Mucosa of stomach (tissue), 1 donor: ENCODE measurements around the gene FAM53C.

Experiments
- H3K27me3 ChIP-seq: one replicate; pipeline ENCODE4 v1.7.0; 2013; ENCODE audit warnings: mild to moderate bottlenecking, low read length; ENCODE audit not compliant: control insufficient read depth, insufficient read depth
- H3K36me3 ChIP-seq: one replicate; pipeline ENCODE4 v1.7.0; 2013; ENCODE audit warnings: low read length; ENCODE audit not compliant: control insufficient read depth, insufficient read depth
- H3K4me1 ChIP-seq: one replicate; pipeline ENCODE4 v1.7.0; 2013; ENCODE audit warnings: mild to moderate bottlenecking, low read length; ENCODE audit not compliant: control insufficient read depth, insufficient read depth
- H3K4me3 ChIP-seq: one replicate; pipeline ENCODE4 v1.7.0; 2013; ENCODE audit warnings: low read length
- H3K9ac ChIP-seq: one replicate; pipeline ENCODE4 v1.7.0; 2013; ENCODE audit warnings: mild to moderate bottlenecking, low read length, moderate library complexity
- H3K9me3 ChIP-seq: one replicate; pipeline ENCODE4 v1.7.0; 2013; ENCODE audit warnings: mild to moderate bottlenecking, low read length, moderate library complexity; ENCODE audit not compliant: control insufficient read depth
- donor health status: Pancreatic carcinoma.

The FAM53C gene

DNA sequence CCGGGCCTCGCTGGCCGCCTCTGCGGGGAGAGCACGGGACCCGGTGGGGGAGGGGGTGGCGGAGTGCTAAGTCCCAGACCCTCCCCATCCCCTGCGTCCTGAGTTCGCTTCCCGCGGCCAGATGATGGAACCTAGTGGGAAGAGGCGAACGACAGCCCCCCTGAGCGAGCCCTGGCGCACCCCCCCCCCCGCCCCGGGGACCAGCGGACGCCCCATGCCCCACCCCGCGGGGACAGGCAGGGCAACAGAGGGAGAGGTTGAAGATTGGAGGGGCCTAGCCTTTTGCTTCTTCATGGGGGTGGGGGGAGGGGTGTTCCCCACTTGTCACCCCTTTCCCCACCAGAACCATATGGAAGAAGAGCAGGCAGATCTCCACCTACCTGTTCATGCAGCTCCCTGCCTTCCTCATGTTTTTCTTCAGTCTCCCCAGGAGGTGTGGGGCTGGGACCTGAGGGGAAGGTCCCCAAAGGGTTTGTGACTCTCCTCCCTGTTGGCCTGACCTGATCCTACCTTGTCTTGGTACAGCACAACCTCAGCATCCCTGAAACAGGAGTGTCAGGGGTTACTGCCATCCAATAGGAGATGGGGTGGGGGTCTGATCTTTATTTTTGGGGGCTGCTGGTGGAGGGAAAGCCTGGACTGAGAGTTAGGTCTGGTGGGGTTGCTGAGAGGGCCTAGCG lies 485 bp downstream of the FAM53C start:
- peaks cover 10% of the 10 kb centered on the region for H3K4me1 ChIP-seq
- no peaks in the 10 kb centered on the region for H3K27me3 ChIP-seq
- H3K4me3 ChIP-seq, result peak overlapping the region; percentile 79
- H3K9ac ChIP-seq, result peak overlapping the region; percentile 91
- H3K9me3 ChIP-seq, result no peaks in the 10 kb centered on the region
- no peaks in the 10 kb centered on the region for H3K36me3 ChIP-seq

DNA sequence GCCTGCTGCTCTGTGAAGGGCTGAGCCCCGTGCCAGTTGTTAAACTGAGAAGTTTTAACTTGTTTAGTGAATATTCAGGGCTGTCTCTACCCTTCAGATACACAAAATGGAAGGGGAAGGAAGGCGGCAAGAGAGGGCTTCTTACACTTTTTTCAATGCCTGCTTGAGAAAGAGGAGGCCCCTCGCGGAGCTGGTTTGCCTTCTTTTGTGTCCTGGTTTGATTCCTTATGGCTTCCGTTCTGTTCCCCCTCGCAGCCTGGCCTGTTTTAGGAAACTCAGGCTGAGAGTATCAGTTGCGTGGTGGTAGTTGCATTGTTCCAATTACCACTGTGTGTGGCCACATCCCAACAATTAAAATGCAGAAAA lies 1.0 kb downstream of the FAM53C start:
- no peaks in the 10 kb centered on the region for H3K9me3 ChIP-seq
- H3K4me3 ChIP-seq, result peak overlapping the region; percentile 79
- H3K9ac ChIP-seq, result peak overlapping the region; percentile 91
- peaks cover 10% of the 10 kb centered on the region for H3K4me1 ChIP-seq
- H3K36me3 ChIP-seq, result no peaks in the 10 kb centered on the region
- H3K27me3 ChIP-seq, result no peaks in the 10 kb centered on the region

DNA sequence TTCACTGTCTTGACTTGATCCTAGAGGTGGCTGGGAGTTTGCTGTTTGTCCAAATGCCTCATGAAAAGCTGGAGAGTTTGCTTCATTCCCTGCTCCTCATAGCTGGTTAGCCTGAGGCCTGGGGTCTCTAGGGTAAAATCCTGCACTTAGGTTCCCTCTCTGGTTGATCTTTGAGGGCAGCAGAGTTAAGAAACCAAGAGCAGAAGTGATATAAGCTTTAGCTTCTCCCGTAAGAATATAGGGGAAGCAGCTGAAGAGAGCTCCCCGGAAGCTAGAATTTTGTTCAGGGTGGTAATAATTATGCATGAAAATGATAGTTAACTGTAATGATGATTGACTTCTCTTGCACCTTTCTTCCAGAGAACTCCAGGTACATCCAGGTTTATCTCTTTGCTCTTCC lies 1.4 kb downstream of the FAM53C start:
- Histone ChIP-seq H3K36me3 (no peaks in the 10 kb centered on the region), H3K4me1 (peaks cover 10% of the 10 kb centered on the region), H3K27me3 (no peaks in the 10 kb centered on the region), H3K9ac (peak overlapping the region; percentile 91), H3K9me3 (no peaks in the 10 kb centered on the region), H3K4me3 (no peak overlapping the region)

DNA sequence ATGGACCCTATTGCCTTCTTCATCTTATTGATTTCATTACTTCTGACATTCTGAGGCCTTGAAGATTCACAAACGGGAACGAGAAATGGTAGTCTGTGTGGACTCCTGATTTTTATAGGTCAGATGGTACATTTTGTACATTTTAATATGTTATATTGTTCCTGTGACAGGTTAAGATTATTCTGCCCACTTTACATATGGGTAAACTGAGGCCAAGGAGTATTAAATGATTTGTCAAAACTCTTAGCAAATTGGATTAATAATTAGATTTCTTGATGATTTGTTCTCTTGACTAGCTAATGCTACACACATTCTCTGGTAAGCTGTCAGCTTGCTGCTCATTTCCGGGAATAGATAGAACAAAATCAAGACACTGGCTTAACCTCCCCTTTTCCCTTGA lies 1.9 kb downstream of the FAM53C start:
- no peak overlapping the region for H3K9ac ChIP-seq
- H3K27me3 ChIP-seq, result no peaks in the 10 kb centered on the region
- no peaks in the 10 kb centered on the region for H3K36me3 ChIP-seq
- H3K4me1 ChIP-seq, result peaks cover 10% of the 10 kb centered on the region
- H3K9me3 ChIP-seq, result no peaks in the 10 kb centered on the region
- H3K4me3 ChIP-seq, result no peak overlapping the region

DNA sequence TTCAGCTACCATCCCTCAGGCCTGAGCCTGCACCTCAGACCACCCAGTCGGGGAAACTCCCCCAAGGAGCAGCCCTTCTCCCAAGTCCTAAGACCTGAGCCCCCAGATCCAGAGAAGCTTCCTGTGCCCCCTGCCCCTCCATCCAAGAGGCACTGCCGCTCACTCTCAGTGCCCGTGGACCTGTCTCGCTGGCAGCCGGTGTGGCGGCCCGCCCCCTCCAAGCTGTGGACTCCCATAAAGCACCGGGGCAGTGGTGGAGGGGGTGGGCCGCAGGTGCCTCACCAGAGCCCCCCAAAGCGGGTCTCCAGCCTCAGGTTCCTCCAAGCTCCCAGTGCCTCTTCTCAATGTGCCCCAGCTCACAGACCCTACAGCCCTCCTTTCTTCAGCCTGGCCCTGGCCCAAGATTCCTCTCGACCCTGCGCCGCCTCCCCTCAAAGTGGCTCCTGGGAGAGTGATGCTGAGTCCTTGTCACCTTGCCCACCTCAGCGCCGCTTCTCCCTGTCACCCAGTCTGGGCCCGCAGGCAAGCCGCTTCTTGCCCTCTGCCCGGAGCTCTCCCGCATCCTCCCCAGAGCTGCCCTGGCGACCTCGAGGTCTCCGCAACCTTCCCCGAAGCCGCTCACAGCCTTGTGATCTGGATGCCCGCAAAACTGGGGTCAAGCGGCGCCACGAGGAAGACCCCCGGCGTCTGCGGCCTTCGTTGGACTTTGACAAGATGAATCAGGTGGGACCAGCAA lies 7.0 kb downstream of the FAM53C start:
- Histone ChIP-seq H3K9ac (no peak overlapping the region), H3K4me1 (no peaks in the 10 kb centered on the region), H3K36me3 (peaks cover 7% of the 10 kb centered on the region)

DNA sequence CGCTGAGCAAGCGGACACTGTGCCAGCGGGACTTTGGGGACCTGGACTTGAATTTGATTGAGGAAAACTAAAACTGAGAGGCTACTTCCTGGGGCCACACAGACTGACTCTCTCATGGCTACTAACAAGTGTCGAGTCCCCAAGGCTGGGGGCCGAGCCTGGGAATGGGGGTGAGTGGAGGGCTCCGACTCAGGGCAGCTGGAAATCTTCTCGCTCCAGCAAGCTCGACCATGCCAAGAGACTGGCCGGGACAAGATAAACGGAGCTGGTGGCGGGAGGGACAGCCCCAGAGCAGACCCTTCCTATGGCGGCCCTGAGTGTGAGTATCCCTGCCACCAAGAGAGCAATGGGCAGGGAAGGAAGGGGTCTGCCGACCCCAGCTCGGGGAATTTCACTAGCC lies 8.8 kb downstream of the FAM53C start:
- Histone ChIP-seq H3K4me3 (no peak overlapping the region), H3K9ac (no peak overlapping the region), H3K36me3 (peaks cover 7% of the 10 kb centered on the region), H3K27me3 (no peaks in the 10 kb centered on the region), H3K9me3 (no peaks in the 10 kb centered on the region), H3K4me1 (no peaks in the 10 kb centered on the region)

More for the DNA sequence above, 7.0 kb downstream of the FAM53C start:
- H3K9me3 ChIP-seq, result no peaks in the 10 kb centered on the region
- H3K4me3 ChIP-seq, result no peak overlapping the region
- H3K27me3 ChIP-seq, result no peaks in the 10 kb centered on the region

DNA sequence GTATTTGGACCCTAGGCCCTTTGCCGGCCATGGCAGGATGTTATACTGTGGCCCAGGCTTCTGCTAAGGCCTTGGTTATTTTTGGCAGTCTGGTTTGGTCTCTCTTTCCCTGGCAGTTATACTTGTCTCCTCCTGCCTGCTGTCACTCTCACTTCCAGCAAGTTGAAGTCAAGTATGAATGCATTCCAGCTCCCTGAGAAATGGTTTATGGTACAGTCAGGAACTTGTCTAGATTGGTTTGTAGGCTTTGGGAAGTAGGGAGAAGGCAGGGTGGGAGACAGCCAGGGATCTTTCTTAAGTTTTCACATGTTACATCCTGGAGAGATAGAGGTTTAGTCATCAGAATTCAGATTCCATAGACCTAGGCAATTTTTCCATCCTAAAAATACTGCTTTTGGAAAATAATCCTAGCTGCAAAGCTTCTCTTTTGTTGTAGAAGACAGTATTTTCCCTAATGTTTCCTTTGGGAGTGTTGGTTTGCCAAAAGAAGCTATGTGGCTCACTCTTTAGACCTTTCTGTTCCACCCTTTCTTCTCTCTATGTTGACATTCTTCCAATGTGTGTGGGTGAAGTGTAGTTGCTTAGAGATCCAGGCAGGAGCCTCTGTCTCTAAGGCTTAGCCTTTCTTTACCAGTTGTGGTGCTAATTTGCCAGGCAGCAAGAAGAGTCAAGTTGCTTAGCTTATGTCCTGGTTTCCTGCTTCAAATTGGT lies 11.9 kb downstream of the FAM53C start:
- peaks cover 7% of the 10 kb centered on the region for H3K36me3 ChIP-seq
- peaks cover 8% of the 10 kb centered on the region for H3K4me1 ChIP-seq
- no peak overlapping the region for H3K9ac ChIP-seq
- no peaks in the 10 kb centered on the region for H3K9me3 ChIP-seq
- H3K4me3 ChIP-seq, result no peak overlapping the region
- H3K27me3 ChIP-seq, result no peaks in the 10 kb centered on the region

DNA sequence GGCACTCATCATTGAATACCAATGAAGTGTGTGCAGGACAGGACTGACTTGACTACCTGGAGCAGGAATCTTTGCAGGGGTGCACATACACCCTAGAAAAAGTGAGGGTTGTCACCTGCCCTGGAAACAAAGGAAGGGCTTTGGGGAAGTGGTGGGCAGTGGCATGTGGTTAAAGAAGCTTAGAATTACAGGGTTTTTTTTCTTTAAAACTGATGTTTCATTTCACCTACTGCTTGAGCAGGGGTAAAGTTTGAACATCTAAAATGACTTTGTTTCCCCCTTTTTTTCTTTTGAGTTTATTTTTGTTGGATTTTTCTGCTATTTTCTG lies 12.5 kb downstream of the FAM53C start:
- Histone ChIP-seq H3K4me3 (no peak overlapping the region), H3K9ac (no peak overlapping the region), H3K4me1 (peaks cover 9% of the 10 kb centered on the region), H3K9me3 (no peaks in the 10 kb centered on the region), H3K36me3 (peaks cover 7% of the 10 kb centered on the region), H3K27me3 (no peaks in the 10 kb centered on the region)

DNA sequence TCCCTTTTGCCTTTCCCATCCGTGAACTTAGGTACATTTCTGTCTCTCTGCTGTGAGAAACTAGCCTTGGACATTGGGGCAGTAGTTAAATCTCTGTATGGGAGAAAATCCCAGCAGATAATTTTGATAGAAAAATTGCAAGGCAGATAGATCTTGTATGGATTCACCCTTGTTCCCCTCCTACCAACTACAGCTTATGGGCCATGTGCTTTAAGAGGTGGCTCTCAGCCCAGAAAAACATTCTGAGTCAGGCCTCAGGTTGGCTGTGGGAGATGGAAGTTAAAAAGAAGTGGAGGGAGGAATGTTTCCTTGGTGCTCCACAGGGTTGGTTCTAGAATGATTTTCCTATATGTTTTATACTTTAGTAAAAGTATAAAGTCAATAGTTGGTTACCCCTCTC lies 13.0 kb downstream of the FAM53C start:
- no peak overlapping the region for H3K9ac ChIP-seq
- H3K36me3 ChIP-seq, result peaks cover 7% of the 10 kb centered on the region
- no peaks in the 10 kb centered on the region for H3K27me3 ChIP-seq
- no peaks in the 10 kb centered on the region for H3K9me3 ChIP-seq
- no peak overlapping the region for H3K4me3 ChIP-seq
- H3K4me1 ChIP-seq, result peaks cover 9% of the 10 kb centered on the region

DNA sequence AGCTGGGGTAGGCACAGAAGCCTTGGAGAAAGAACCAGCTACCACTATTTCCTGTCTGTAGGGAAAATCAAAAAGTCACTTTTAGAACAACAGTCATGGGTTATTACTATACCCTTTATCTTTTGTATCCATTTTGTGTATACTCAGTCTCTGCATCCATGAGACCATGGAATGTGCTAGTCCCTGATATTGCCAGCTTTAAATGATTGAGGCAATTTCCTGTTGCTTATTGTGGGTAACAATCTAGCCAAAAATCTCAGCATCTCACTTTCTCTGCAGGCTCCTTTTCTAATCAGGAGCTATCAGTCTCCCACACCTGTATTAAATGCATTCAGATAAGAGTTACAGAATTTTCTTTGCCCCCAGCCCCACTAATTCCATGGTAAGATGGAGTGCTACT lies 13.5 kb downstream of the FAM53C start:
- peaks cover 9% of the 10 kb centered on the region for H3K4me1 ChIP-seq
- peaks cover 7% of the 10 kb centered on the region for H3K36me3 ChIP-seq
- H3K4me3 ChIP-seq, result no peak overlapping the region
- no peak overlapping the region for H3K9ac ChIP-seq
- H3K9me3 ChIP-seq, result no peaks in the 10 kb centered on the region
- H3K27me3 ChIP-seq, result no peaks in the 10 kb centered on the region

DNA sequence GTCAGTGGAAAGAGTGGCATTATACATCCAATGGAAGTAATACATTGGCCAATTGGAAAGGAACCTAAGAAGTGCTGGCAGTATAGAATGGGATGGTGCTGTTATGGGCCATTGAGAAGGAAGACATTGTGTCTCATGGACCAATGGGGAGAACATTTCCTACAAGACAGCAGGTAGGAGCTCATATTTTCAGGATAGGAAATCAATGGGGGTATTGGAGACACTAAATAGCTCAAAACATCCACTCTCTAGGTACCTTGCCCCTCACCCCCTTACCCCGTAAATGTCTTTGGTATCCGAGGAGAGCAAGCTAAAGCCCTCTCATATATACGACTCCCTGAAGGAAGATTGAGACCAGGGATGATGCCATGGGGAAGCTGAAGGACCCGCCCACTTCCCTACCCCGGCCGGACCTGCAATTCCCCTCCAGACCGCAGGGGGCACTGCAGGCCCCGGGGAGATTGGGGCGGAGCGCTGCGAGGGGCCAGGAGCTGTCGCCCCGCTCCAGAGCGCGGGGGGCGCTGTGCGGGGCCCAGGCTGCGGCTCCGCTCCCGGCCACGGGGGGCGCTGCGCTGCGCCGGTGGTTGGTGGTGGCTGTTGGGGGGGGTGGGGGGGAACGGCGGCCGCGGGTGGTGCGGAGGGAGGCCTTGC lies 14.1 kb downstream of the FAM53C start, which contains the start of gene KDM3B:
Gene KDM3B, plus strand, starts transcription at position 615 of the 651 bp plus-strand sequence. CDS start 111 bp downstream, outside the sequence.
- Histone ChIP-seq H3K27me3 (no peaks in the 10 kb centered on the region), H3K4me3 (peak within 1 kb of the TSS; percentile 62), H3K36me3 (peaks cover 2% of the 10 kb centered on the region), H3K9ac (peak within 1 kb of the TSS; percentile 99), H3K9me3 (no peaks in the 10 kb centered on the region), H3K4me1 (peaks cover 9% of the 10 kb centered on the region)
